ENCODE data around the gene IDH3G. TPM values are rescaled to one million over a fixed set of nuclear protein-coding genes. Genes with fewer than 3 reads are reported as not detected.

IDH3G gene
- total and polyA plus RNA-seq, 2 donors (not counting 3 experiments of a cell fraction or from before 2014, with no cell fraction given): 57.7 to 116 TPM

DNA sequence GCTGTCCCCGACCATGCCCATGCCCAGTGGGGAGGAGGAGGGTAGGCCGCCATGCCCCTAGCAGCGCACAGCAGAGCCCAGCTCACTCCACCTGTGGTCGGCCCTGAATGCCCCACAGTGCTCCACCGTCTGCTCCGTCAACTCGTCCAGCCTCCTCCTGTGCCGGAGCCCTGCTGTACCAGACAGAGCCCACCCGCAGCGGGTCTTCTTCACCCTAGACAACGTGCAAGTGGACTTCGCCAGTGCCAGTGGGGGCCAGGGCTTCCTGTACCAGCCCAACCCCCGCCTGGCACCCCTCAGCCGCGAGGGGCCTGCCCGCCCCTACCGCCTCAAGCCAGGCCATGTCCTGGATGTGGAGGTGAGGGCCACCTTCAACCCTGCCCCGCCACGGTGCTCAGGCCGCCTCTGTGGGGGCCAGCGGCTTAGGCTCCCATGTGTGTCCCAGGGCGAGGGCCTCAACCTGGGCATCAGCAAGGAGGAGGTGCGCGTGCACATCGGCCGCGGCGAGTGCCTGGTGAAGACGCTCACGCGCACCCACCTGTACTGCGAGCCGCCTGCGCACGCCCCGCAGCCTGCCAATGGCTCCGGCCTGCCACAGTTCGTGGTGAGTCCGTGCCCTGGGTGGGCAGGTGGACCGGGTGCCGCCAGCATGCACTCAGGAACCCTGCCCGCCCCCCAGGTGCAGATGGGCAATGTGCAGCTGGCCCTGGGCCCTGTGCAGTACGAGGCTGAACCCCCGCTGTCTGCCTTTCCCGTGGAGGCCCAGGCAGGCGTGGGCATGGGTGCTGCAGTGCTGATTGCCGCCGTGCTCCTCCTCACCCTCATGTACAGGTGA lies 20.2 kb downstream of the IDH3G start:
- no peak overlapping the region for H3K9ac ChIP-seq (replicated peaks; ENCODE audit: extremely low read depth, insufficient read depth, low read length)
- H4K20me1 ChIP-seq (replicated peaks; ENCODE audit: control insufficient read depth, extremely low read depth, insufficient read depth, low read length): no peaks in the 10 kb centered on the region
- H3K27ac ChIP-seq (ENCODE audit: insufficient read depth, low read depth, low read length): no peak overlapping the region
- TF ChIP-seq, protein P1, sequence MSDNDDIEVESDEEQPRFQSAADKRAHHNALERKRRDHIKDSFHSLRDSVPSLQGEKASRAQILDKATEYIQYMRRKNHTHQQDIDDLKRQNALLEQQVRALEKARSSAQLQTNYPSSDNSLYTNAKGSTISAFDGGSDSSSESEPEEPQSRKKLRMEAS (IDR thresholded peaks at IDR 0.05; ENCODE audit: insufficient read depth, insufficient read length): no peak
- no peak for TF ChIP-seq MYC (IDR thresholded peaks at IDR 0.05; ENCODE audit: low read depth, low read length)
- ChIA-PET CTCF (no interaction called here), POLR2A (no interaction called here)
- FAIRE-seq: no peak
- dilution Hi-C loops (cut with MboI; ENCODE audit: extremely low pct_ligation_motif_present, low sequenced_read_pairs): no loop called here
- H3K4me1 ChIP-seq (ENCODE audit: control insufficient read depth, extremely low read depth, insufficient read depth, low read length): no peaks in the 10 kb centered on the region
- no peak overlapping the region for H2AFZ ChIP-seq (ENCODE audit: low read depth, low read length)
- H3K36me3 ChIP-seq (ENCODE audit: control insufficient read depth in 2 of 2, extremely low read depth in 1 of 2, insufficient read depth in 2 of 2, low read length in 2 of 2): peaks cover 0 to 22% of the 10 kb centered on the region in 2 experiments
- H3K79me2 ChIP-seq (ENCODE audit: control insufficient read depth, insufficient read depth, low read length): no peaks in the 10 kb centered on the region
- no peak for DNase-seq (ENCODE audit: low read depth, low spot score)
- H3K4me2 ChIP-seq (ENCODE audit: insufficient read depth, low read length): no peak overlapping the region
- intact Hi-C loops (cut with micrococcal nuclease): no loop called here
- H3K9me1 ChIP-seq (replicated peaks; ENCODE audit: control insufficient read depth, extremely low read depth, insufficient read depth, low read length): no peaks in the 10 kb centered on the region
- no TSS peak for BruUV-seq (replicated peaks)
- no peaks in the 10 kb centered on the region for H3K9me3 ChIP-seq (replicated peaks; ENCODE audit: control insufficient read depth, insufficient read depth, low read length)
- H3K4me3 ChIP-seq (replicated peaks in 1 of 3; ENCODE audit: insufficient read depth in 1 of 3, low read depth in 1 of 3, low read length in 3 of 3): no peak overlapping the region
- H3K27me3 ChIP-seq (ENCODE audit: control insufficient read depth in 2 of 2, insufficient read depth in 2 of 2, low read length in 2 of 2): no peaks in the 10 kb centered on the region

DNA sequence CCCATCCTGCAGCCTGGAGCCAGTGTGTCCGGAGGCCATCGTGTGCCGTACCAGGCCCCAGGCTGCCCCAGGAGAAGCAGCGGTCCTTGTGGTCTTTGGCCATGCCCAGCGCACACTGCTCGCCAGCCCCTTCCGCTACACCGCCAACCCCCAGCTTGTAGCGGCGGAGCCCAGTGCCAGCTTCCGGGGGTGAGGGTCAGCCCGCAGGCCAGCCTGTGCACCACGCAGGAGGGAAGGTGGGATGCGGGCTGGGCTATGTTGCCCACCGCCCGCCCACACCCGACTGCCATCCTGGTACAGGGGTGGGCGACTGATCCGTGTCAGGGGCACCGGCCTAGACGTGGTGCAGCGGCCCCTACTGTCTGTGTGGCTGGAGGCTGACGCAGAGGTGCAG lies 21.0 kb downstream of the IDH3G start:
- DNase-seq (ENCODE audit: low read depth, low spot score): no peak

More for the DNA sequence above, 21.0 kb downstream of the IDH3G start:
- intact Hi-C loops (cut with micrococcal nuclease): no loop called here
- H3K36me3 ChIP-seq (ENCODE audit: control insufficient read depth in 2 of 2, extremely low read depth in 1 of 2, insufficient read depth in 2 of 2, low read length in 2 of 2): peaks cover 0 to 22% of the 10 kb centered on the region in 2 experiments
- no peaks in the 10 kb centered on the region for H3K79me2 ChIP-seq (ENCODE audit: control insufficient read depth, insufficient read depth, low read length)
- H3K4me1 ChIP-seq (ENCODE audit: control insufficient read depth, extremely low read depth, insufficient read depth, low read length): no peaks in the 10 kb centered on the region
- H3K27me3 ChIP-seq (ENCODE audit: control insufficient read depth in 2 of 2, insufficient read depth in 2 of 2, low read length in 2 of 2): no peaks in the 10 kb centered on the region
- POLR2A ChIA-PET: no interaction called here
- H3K27ac ChIP-seq (ENCODE audit: insufficient read depth, low read depth, low read length): no peak overlapping the region
- CTCF ChIA-PET: no interaction called here
- no peaks in the 10 kb centered on the region for H4K20me1 ChIP-seq (replicated peaks; ENCODE audit: control insufficient read depth, extremely low read depth, insufficient read depth, low read length)
- H3K9me1 ChIP-seq (replicated peaks; ENCODE audit: control insufficient read depth, extremely low read depth, insufficient read depth, low read length): no peaks in the 10 kb centered on the region
- dilution Hi-C loops (cut with MboI; ENCODE audit: extremely low pct_ligation_motif_present, low sequenced_read_pairs): no loop called here
- BruUV-seq (replicated peaks): no TSS peak
- no peaks in the 10 kb centered on the region for H3K9me3 ChIP-seq (replicated peaks; ENCODE audit: control insufficient read depth, insufficient read depth, low read length)
- TF ChIP-seq, protein P2, sequence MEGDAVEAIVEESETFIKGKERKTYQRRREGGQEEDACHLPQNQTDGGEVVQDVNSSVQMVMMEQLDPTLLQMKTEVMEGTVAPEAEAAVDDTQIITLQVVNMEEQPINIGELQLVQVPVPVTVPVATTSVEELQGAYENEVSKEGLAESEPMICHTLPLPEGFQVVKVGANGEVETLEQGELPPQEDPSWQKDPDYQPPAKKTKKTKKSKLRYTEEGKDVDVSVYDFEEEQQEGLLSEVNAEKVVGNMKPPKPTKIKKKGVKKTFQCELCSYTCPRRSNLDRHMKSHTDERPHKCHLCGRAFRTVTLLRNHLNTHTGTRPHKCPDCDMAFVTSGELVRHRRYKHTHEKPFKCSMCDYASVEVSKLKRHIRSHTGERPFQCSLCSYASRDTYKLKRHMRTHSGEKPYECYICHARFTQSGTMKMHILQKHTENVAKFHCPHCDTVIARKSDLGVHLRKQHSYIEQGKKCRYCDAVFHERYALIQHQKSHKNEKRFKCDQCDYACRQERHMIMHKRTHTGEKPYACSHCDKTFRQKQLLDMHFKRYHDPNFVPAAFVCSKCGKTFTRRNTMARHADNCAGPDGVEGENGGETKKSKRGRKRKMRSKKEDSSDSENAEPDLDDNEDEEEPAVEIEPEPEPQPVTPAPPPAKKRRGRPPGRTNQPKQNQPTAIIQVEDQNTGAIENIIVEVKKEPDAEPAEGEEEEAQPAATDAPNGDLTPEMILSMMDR (IDR thresholded peaks at IDR 0.05; ENCODE audit: extremely low read depth in 1 of 2, insufficient read depth in 1 of 2, low read depth in 1 of 2, low read length in 2 of 2): no peak
- TF ChIP-seq GATA2 (IDR thresholded peaks at IDR 0.05; ENCODE audit: insufficient read depth, insufficient read length, low read depth, low read length) (no peak), FOS (IDR thresholded peaks at IDR 0.05; ENCODE audit: borderline replicate concordance, insufficient read depth, low read length) (no peak), JUN (IDR thresholded peaks at IDR 0.05; ENCODE audit: borderline replicate concordance, insufficient read depth, insufficient read length, low read depth) (no peak), POLR2AphosphoS5 (IDR thresholded peaks at IDR 0.05; ENCODE audit: insufficient read depth, low read depth, low read length) (no peak), EZH2 (IDR thresholded peaks at IDR 0.05; ENCODE audit: borderline replicate concordance, low read depth, low read length, severe bottlenecking) (no peak), MYC (IDR thresholded peaks at IDR 0.05; ENCODE audit: low read depth, low read length) (no peak), POLR2A (IDR thresholded peaks at IDR 0.05; ENCODE audit: low read depth, low read length) (no peak)
- TF ChIP-seq, protein P1 (IDR thresholded peaks at IDR 0.05; ENCODE audit: insufficient read depth, insufficient read length): no peak
- H2AFZ ChIP-seq (ENCODE audit: low read depth, low read length): no peak overlapping the region
- no peak overlapping the region for H3K4me3 ChIP-seq (replicated peaks in 1 of 3; ENCODE audit: insufficient read depth in 1 of 3, low read depth in 1 of 3, low read length in 3 of 3)
- no peak overlapping the region for H3K9ac ChIP-seq (replicated peaks; ENCODE audit: extremely low read depth, insufficient read depth, low read length)
- no peak for FAIRE-seq
- no peak overlapping the region for H3K4me2 ChIP-seq (ENCODE audit: insufficient read depth, low read length)

Measured in endothelial cell of umbilical vein (primary cell).